DOHH2 (cell line): ENCODE measurements around the gene SFI1.

Source experiments
- CTCF ChIP-seq: fragments of 200-600 bp; sonication (generic); IDR thresholded peaks from one replicate; pipeline ENCODE4 v1.5.1; 2014; ENCODE audit warnings: antibody characterized with exemption, mild to moderate bottlenecking, low read depth, low read length; ENCODE audit not compliant: poor library complexity, severe bottlenecking
- EZH2phosphoT487 ChIP-seq: fragments of 200-600 bp; sonication (generic); IDR thresholded peaks from 2 replicates; pipeline ENCODE4 v1.6.1; 2017; ENCODE audit warnings: borderline replicate concordance, mild to moderate bottlenecking, antibody characterized with exemption, low read length, moderate library complexity, mixed read lengths

- TF ChIP-seq CTCF (no peak), EZH2phosphoT487 (no peak)
Measured at GRCh38 chr22:31495343-31495742, 993 bp upstream of the SFI1 start.
